Neural progenitor cell (in vitro differentiated cells): ENCODE measurements around the gene SPDYE4. TPM values are rescaled to one million over a fixed set of nuclear protein-coding genes. Genes with fewer than 3 reads are reported as not detected.

Experiments used
- DNase-seq: peaks from one replicate; pipeline ENCODE4 v3.0.0-alpha.2; 2016; ENCODE audit warnings: low spot score
- H2AFZ ChIP-seq: fragments of 200-600 bp; sonication (generic); replicated peaks from 2 replicates; pipeline ENCODE4 v1.6.1; 2016; ENCODE audit warnings: antibody characterized with exemption
- H3F3A ChIP-seq: fragments of 200-600 bp; sonication (generic); 2 replicates; pipeline ENCODE4 v1.6.1; 2016; ENCODE audit warnings: antibody characterized with exemption, low read depth
- H3K27ac ChIP-seq: fragments of 200-600 bp; sonication (generic); 2 replicates; pipeline ENCODE4 v1.5.1; 2016; ENCODE audit warnings: mild to moderate bottlenecking
- H3K27me3 ChIP-seq: fragments of 200-600 bp; sonication (generic); 2 replicates; pipeline ENCODE4 v1.6.1; 2016; ENCODE audit warnings: mild to moderate bottlenecking, moderate library complexity
- H3K36me3 ChIP-seq: fragments of 200-600 bp; sonication (generic); 2 replicates; pipeline ENCODE4 v1.5.1; 2016
- H3K4me1 ChIP-seq: fragments of 200-600 bp; sonication (generic); 2 replicates; pipeline ENCODE4 v1.6.1; 2016; ENCODE audit warnings: mixed run types
- H3K4me2 ChIP-seq: fragments of 200-600 bp; sonication (generic); 2 replicates; pipeline ENCODE4 v1.6.1; 2016
- H3K4me3 ChIP-seq: fragments of 200-600 bp; sonication (generic); 2 replicates; pipeline ENCODE4 v1.5.1; 2016
- H3K79me2 ChIP-seq: fragments of 200-600 bp; sonication (generic); 2 replicates; pipeline ENCODE4 v1.6.1; 2016; ENCODE audit warnings: low read depth
- H3K9ac ChIP-seq: fragments of 200-600 bp; sonication (generic); 2 replicates; pipeline ENCODE4 v1.6.1; 2016
- H3K9me3 ChIP-seq: fragments of 200-600 bp; sonication (generic); 2 replicates; pipeline ENCODE4 v1.5.1; 2016; ENCODE audit warnings: low read depth
- H4K20me1 ChIP-seq: fragments of 200-600 bp; sonication (generic); 2 replicates; pipeline ENCODE4 v1.6.1; 2016; ENCODE audit warnings: low read depth
- H3K27ac Mint-ChIP-seq: 3 replicates; pipeline ENCODE4 v1.8.0; 2021; ENCODE audit warnings: mixed read lengths
- H3K27me3 Mint-ChIP-seq: 2 replicates; pipeline ENCODE4 v1.8.0; 2022; ENCODE audit warnings: low read depth, mild to moderate bottlenecking, inconsistent platforms, moderate library complexity, mixed read lengths; ENCODE audit not compliant: insufficient read depth
- H3K36me3 Mint-ChIP-seq: 3 replicates; pipeline ENCODE4 v1.8.0; 2021; ENCODE audit warnings: mixed read lengths
- H3K4me1 Mint-ChIP-seq: 3 replicates; pipeline ENCODE4 v1.8.0; 2021; ENCODE audit warnings: mixed read lengths
- H3K4me3 Mint-ChIP-seq: 3 replicates; pipeline ENCODE4 v1.8.0; 2021; ENCODE audit warnings: mild to moderate bottlenecking, moderate library complexity, mixed read lengths
- H3K9me3 Mint-ChIP-seq: 3 replicates; pipeline ENCODE4 v1.8.0; 2020; ENCODE audit warnings: mixed read lengths
- CTCF ChIP-seq: fragments of 200-600 bp; sonication (generic); IDR thresholded peaks from 2 replicates; pipeline ENCODE4 v1.5.1; 2017; ENCODE audit warnings: antibody characterized with exemption, mild to moderate bottlenecking
- EZH2 ChIP-seq: fragments of 200-600 bp; sonication (generic); IDR thresholded peaks from 2 replicates; pipeline ENCODE4 v1.6.1; 2017; ENCODE audit warnings: antibody characterized with exemption, mild to moderate bottlenecking, moderate library complexity
- EZH2phosphoT487 ChIP-seq: fragments of 200-600 bp; sonication (generic); IDR thresholded peaks from 2 replicates; pipeline ENCODE4 v1.6.1; 2017; ENCODE audit warnings: antibody characterized with exemption
- total RNA-seq: library from RNA; depleted of rRNA; stranded (reverse); fragments of >200 nt; gene quantifications from 2 replicates; pipeline ENCODE4 v1.2.3, GENCODE V29; 2015; ENCODE audit warnings: low replicate concordance

Gene SPDYE4
- total RNA-seq, 1 donor from 2014 or later: not detected

- Histone ChIP-seq H3K27me3 (no peaks in the 10 kb centered on the region), H3K4me1 (peaks cover 6% of the 10 kb centered on the region), H3F3A (no peaks in the 10 kb centered on the region), H3K4me2 (no peak overlapping the region), H3K36me3 (no peaks in the 10 kb centered on the region), H2AFZ (no peak overlapping the region), H3K79me2 (no peaks in the 10 kb centered on the region), H3K27ac (no peak overlapping the region), H3K9me3 (no peaks in the 10 kb centered on the region), H3K4me3 (no peak overlapping the region), H4K20me1 (no peaks in the 10 kb centered on the region), H3K9ac (no peak overlapping the region)
- no peak for TF ChIP-seq CTCF
- no peak for TF ChIP-seq EZH2
- TF ChIP-seq EZH2phosphoT487: no peak
- peaks cover 3% of the 10 kb centered on the region for H3K27me3 Mint-ChIP-seq
- no peak overlapping the region for H3K4me3 Mint-ChIP-seq
- H3K27ac Mint-ChIP-seq: no peak overlapping the region
- H3K4me1 Mint-ChIP-seq: peaks cover 25% of the 10 kb centered on the region
- peaks cover 2% of the 10 kb centered on the region for H3K36me3 Mint-ChIP-seq
- H3K9me3 Mint-ChIP-seq: peaks cover 2% of the 10 kb centered on the region
- DNase-seq: no peak
Observed at GRCh38 chr17:8729860-8730259, 28.5 kb downstream of the SPDYE4 start.

GRCh38 chr17:8729421-8729820, 28.9 kb downstream of the SPDYE4 start:
- Histone ChIP-seq H3K9ac (no peak overlapping the region), H3K9me3 (no peaks in the 10 kb centered on the region), H3K27me3 (no peaks in the 10 kb centered on the region), H3F3A (no peaks in the 10 kb centered on the region), H3K4me3 (no peak overlapping the region), H2AFZ (no peak overlapping the region), H3K27ac (no peak overlapping the region), H3K36me3 (no peaks in the 10 kb centered on the region), H4K20me1 (no peaks in the 10 kb centered on the region), H3K4me1 (peaks cover 6% of the 10 kb centered on the region), H3K79me2 (no peaks in the 10 kb centered on the region), H3K4me2 (no peak overlapping the region)
- Mint-ChIP-seq H3K36me3 (peaks cover 2% of the 10 kb centered on the region), H3K4me1 (peaks cover 25% of the 10 kb centered on the region), H3K4me3 (no peak overlapping the region), H3K27me3 (peaks cover 3% of the 10 kb centered on the region), H3K27ac (no peak overlapping the region), H3K9me3 (peaks cover 2% of the 10 kb centered on the region)
- DNase-seq: no peak
- TF ChIP-seq EZH2phosphoT487 (no peak), CTCF (no peak), EZH2 (no peak)

GRCh38 chr17:8728971-8729370, 29.4 kb downstream of the SPDYE4 start:
- Mint-ChIP-seq H3K27ac (peak overlapping the region; percentile 97), H3K4me3 (no peak overlapping the region), H3K27me3 (peaks cover 3% of the 10 kb centered on the region), H3K4me1 (peaks cover 26% of the 10 kb centered on the region), H3K9me3 (peaks cover 2% of the 10 kb centered on the region), H3K36me3 (peaks cover 2% of the 10 kb centered on the region)
- Histone ChIP-seq H2AFZ (no peak overlapping the region), H3K27me3 (no peaks in the 10 kb centered on the region), H3K79me2 (no peaks in the 10 kb centered on the region), H3K9ac (no peak overlapping the region), H3K4me2 (no peak overlapping the region), H3K9me3 (no peaks in the 10 kb centered on the region), H3K27ac (no peak overlapping the region), H3K4me1 (peaks cover 6% of the 10 kb centered on the region), H3K36me3 (no peaks in the 10 kb centered on the region), H4K20me1 (no peaks in the 10 kb centered on the region), H3F3A (no peaks in the 10 kb centered on the region), H3K4me3 (no peak overlapping the region)
- DNase-seq: no peak
- TF ChIP-seq EZH2 (no peak), CTCF (no peak), EZH2phosphoT487 (no peak)
